Measurements from ENCODE around the gene SFXN5.

Gene SFXN5

DNA sequence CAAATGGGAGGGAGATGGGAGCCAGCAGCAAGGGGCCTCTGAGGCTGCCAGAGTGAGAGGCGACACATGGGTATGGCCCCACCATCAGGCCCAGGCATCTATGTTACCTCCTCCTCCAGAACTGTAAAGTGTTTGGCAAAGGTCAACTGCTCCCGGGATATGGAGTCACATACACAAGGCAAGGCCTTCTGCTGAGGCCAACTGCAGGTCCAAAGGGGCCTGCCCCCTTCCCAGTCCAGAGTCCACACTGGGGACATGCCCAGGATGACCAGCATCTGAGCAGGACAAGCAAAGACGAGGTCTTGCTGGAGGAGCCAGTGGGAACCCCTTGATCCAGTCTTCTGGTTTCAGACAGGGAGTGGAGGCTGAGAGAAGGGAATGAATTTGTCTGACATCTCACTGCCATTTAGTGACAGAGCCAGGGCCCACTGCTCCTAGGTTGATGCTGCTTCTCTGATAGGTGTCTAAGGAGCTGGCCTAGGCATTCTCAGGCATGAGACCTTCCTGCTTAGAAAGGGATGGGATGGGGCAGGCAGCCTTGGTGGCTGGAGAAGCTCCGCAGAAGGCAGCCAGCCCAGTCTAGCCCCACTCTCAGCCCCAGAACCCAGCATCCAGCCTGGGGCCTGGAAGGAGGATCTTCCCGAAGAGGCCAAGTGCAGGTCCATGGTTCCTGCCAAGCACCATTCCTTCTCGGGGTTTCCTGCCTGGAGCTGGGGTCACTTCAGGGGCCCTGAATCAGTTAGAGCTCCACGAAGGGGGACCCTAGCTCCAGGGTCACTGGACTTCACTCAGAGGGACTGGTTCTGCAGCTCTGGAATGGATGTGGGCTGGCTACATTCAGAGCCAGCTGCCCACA, 127.7 kb downstream of the SFXN5 start:
- DNase-seq = no peak
- Mint-ChIP-seq H3K27me3 (no peaks in the 10 kb centered on the region), H3K4me1 (no peaks in the 10 kb centered on the region), H3K27ac (no peak overlapping the region), H3K9me3 (no peaks in the 10 kb centered on the region), H3K36me3 (ENCODE audit: low read depth) (no peaks in the 10 kb centered on the region), H3K4me3 (no peak overlapping the region)
- no peak for ATAC-seq

DNA sequence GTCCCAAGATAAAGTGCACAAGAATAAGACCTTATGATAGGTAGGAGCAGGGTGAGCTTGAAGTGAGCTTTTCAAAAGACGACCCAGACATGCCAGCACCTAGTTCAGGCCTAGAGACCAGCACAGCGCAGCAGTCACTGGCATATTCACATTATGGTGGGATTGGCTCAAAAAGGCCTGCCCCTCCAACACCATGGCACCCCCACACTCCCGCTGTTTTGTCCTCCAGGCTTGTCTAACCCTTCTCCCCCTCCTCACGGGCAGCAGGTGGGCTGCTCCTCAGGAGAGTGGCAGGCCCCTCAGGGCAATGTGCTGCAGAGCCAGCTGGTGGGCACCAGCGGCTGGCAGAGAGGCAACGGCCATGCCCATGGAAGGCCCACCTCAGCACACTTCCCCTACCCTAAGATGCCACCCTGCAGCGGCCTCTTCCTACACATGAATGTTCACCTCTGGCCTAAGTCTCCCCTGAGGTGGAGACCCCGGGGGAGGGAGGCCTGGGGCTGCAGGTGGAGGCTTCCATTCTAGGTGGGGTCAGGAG, 128.6 kb downstream of the SFXN5 start:
- Mint-ChIP-seq H3K36me3 (ENCODE audit: low read depth) (no peaks in the 10 kb centered on the region), H3K27ac (no peak overlapping the region), H3K4me3 (no peak overlapping the region), H3K27me3 (no peaks in the 10 kb centered on the region), H3K4me1 (no peaks in the 10 kb centered on the region), H3K9me3 (no peaks in the 10 kb centered on the region)
- ATAC-seq = no peak
- no peak for DNase-seq

DNA sequence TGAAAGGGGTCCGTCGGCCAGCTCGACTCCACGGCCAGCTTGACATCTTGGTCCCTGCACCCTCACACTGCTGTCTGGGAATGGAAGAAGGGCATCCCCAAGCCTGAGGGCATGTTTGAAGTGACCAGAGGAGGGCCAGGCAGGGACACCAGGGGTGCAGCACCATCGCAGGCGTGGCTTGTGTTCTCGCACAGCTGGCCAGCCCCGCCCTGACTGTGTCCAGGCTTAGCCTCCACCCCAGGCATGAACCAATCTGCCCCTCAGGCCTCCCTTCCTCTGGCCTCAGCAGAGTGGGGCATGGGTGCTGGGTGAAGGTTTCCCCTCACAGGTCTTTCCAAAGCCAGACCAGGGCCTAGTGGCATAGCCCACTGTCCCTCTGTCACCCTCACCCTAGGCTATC, 129.2 kb downstream of the SFXN5 start:
- Mint-ChIP-seq H3K4me3 (no peak overlapping the region), H3K36me3 (ENCODE audit: low read depth) (no peaks in the 10 kb centered on the region), H3K27me3 (no peaks in the 10 kb centered on the region), H3K9me3 (no peaks in the 10 kb centered on the region), H3K27ac (no peak overlapping the region), H3K4me1 (no peaks in the 10 kb centered on the region)
- DNase-seq = no peak
- no peak for ATAC-seq

DNA sequence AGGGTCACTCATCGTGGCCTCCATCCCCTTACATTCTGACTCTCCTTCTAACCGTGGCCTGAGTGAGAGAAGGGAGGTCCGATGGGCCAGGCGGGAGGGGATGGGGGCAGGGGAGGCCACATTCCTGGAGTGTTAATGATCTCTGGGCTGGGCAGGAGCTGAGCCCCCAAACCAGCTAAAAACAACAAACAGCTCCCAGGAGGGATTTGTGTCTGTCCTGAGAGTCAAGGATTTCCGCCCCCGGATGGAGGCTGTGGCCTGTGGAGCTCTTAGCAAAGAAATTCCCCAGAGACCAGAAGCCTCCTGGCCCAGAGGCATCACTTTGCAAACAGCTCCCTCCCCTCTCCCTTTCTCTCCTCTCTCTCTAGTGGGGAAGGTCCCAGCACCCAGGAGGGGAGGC, 130.7 kb downstream of the SFXN5 start:
- Mint-ChIP-seq H3K9me3 (no peaks in the 10 kb centered on the region), H3K27ac (no peak overlapping the region), H3K4me3 (no peak overlapping the region), H3K4me1 (no peaks in the 10 kb centered on the region), H3K36me3 (ENCODE audit: low read depth) (no peaks in the 10 kb centered on the region), H3K27me3 (peaks cover 1% of the 10 kb centered on the region)
- ATAC-seq = no peak
- no peak for DNase-seq

DNA sequence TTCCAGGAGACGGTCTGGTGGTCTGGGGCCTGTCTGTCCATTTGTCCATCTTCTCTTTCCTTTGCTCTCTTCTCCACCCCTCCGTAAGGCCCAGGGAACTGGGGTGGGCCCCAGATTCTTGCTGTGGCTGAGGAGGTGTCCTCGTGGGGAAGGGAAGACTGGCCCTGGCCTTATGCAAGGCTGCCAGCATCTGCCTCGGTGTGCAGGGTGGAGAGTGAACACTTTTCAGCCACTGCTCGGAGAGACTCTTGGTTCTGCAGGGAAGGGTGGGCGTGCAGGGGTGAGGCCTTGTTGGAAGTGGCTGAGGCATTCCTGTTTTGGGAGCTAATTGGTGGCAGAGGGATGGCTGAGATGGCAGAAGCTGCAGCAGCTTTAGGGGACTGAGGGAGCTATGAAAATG, 131.2 kb downstream of the SFXN5 start:
- H3K27me3 Mint-ChIP-seq = peaks cover 4% of the 10 kb centered on the region
- no peak overlapping the region for H3K27ac Mint-ChIP-seq
- H3K36me3 Mint-ChIP-seq (ENCODE audit: low read depth) = no peaks in the 10 kb centered on the region
- H3K9me3 Mint-ChIP-seq = no peaks in the 10 kb centered on the region
- no peak overlapping the region for H3K4me3 Mint-ChIP-seq
- no peak for DNase-seq
- no peaks in the 10 kb centered on the region for H3K4me1 Mint-ChIP-seq
- no peak for ATAC-seq

DNA sequence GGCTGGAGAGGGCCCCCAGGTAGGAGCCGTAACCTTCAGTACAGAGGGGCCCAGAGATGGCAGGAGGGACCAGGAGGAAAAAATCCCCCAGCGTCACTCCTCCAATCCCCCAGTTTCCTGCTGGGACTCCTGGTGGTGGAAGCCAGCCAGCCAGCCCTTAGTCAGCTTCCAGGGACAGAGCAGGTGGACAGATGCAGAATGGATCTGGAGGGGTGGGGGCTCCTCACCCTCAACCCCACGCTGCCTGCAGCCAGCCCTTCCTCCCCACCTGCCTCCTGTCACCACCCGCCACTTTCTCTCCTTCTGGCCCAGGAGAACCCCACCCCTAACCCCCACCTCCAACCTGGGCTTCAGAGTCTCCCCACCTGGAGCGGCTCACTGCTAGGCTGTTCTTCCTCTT, 133.1 kb downstream of the SFXN5 start:
- ATAC-seq = no peak
- DNase-seq = no peak
- H3K27me3 Mint-ChIP-seq = peaks cover 12% of the 10 kb centered on the region
- H3K4me3 Mint-ChIP-seq = no peak overlapping the region
- no peaks in the 10 kb centered on the region for H3K36me3 Mint-ChIP-seq (ENCODE audit: low read depth)
- H3K9me3 Mint-ChIP-seq = no peaks in the 10 kb centered on the region
- H3K27ac Mint-ChIP-seq = no peak overlapping the region
- no peaks in the 10 kb centered on the region for H3K4me1 Mint-ChIP-seq

DNA sequence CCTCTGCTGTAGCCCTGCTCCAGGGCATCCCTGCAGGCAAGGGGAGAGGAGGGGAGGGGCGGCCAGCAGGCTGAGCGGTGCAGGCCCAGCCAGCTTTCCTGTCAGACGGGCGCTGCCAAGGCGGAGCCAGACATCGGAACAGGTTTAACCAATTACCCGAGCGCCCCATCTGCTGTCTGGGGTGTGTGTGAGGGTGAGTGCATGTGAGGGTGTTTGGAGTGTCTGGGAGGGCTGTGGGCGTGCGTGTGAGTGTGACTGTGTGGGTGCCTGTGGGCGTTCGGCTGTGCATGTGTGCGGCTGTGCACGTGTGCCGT, 134.2 kb downstream of the SFXN5 start:
- Mint-ChIP-seq H3K9me3 (no peaks in the 10 kb centered on the region), H3K36me3 (ENCODE audit: low read depth) (no peaks in the 10 kb centered on the region), H3K4me1 (no peaks in the 10 kb centered on the region), H3K27me3 (peaks cover 12% of the 10 kb centered on the region), H3K4me3 (no peak overlapping the region), H3K27ac (no peak overlapping the region)
- DNase-seq = no peak
- no peak for ATAC-seq

DNA sequence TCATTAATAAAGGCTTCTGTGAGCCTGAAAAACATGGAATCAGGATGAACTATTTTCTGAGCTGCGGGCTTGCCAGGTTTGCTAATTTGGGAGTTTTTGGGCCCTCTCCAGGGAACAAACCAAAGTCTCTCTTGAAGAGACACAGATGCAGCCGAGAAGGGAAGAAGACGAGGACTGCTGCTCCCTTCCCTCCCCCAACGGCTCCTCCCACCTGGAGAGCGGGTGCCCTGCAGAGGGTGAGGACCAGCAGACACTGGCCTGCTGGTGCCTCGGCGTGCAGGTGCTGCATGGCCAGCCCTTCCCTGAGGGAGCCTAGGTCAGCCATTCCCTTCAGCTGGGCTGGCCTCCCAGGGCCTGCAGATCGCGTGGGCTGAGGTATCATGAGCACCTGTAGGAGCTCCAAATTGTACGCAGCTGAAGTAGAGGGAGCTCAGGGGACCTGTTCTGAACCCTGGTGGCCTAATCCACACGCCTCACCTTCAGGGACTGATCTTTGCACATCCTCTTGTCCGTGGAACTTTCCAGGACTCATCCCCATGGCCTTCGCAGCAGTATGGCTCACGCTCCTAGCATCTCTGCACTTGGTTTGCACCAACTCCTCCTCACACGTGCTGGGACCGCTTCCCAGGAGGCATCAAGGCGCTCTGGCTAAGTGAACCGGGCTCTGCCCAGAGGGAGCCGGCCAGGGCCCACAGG, 134.7 kb downstream of the SFXN5 start:
- Mint-ChIP-seq H3K27ac (no peak overlapping the region), H3K9me3 (no peaks in the 10 kb centered on the region), H3K36me3 (ENCODE audit: low read depth) (no peaks in the 10 kb centered on the region), H3K27me3 (peaks cover 12% of the 10 kb centered on the region), H3K4me3 (no peak overlapping the region), H3K4me1 (no peaks in the 10 kb centered on the region)
- DNase-seq (no peak), ATAC-seq (no peak)

DNA sequence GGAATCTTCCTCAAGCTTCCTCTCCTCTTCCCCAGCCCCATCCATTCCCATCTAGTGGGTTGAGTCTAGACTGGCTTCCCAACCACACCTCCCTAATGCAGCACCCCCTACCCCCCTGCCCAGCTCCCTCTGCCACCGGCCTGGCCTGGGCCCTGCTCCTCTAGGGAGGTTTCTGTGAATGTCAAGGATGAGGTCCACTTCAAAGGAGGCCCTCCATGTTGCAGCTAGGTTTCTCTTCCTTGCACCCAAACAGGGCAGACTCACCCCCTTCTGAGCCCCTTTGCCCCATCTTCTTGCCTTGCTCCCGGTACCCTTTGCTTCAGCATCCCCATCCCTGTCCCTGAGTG, 135.9 kb downstream of the SFXN5 start:
- H3K36me3 Mint-ChIP-seq (ENCODE audit: low read depth) = no peaks in the 10 kb centered on the region
- H3K9me3 Mint-ChIP-seq = no peaks in the 10 kb centered on the region
- ATAC-seq (no peak), DNase-seq (no peak)
- no peak overlapping the region for H3K27ac Mint-ChIP-seq
- H3K4me1 Mint-ChIP-seq = no peaks in the 10 kb centered on the region
- H3K4me3 Mint-ChIP-seq = no peak overlapping the region
- H3K27me3 Mint-ChIP-seq = peaks cover 12% of the 10 kb centered on the region

DNA sequence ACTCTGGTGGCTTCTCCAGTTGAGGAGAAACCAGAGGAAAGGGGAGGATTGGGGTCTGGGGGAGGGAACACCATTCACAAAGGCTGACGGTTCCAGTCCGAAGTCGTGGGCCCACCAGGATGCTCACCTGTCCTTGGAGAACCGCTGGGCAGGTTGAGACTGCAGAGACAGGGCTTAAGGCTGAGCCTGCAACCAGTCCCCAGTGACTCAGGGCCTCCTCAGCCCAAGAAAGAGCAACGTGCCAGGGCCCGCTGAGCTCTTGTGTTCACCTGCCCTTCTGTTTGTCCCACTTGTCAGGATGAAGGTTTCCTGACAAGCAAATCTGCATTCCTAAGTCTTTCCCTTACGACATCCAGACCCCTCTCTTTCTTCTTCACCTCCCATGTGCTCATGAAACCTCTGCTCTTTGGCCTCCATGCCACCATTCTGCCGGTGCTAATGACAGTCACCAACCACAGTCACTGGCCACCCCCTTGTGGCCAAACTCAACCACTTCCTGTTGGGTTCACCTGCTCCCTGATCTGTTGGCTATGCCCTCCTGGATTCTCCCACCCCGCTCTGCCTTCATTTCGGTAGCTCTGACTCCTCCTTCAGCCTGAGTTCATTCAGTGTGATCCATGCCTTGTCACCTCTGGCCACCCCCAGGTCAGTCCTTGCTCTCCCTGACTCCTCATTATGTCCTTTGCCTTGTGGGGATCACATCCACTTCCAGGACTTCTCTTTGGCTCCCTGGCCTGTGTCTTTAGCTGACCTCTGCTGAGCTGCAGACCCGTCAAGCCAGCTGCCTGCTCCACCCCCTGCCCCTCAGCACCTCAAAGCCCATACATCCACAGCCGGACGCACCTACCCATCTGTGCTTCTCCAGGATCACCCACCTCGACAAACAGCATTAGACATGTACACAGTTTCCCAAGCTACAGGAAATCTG, 136.6 kb downstream of the SFXN5 start:
- Mint-ChIP-seq H3K4me3 (no peak overlapping the region), H3K27me3 (peaks cover 12% of the 10 kb centered on the region), H3K36me3 (ENCODE audit: low read depth) (no peaks in the 10 kb centered on the region), H3K4me1 (no peaks in the 10 kb centered on the region), H3K27ac (no peak overlapping the region), H3K9me3 (no peaks in the 10 kb centered on the region)
- ATAC-seq (no peak), DNase-seq (no peak)

DNA sequence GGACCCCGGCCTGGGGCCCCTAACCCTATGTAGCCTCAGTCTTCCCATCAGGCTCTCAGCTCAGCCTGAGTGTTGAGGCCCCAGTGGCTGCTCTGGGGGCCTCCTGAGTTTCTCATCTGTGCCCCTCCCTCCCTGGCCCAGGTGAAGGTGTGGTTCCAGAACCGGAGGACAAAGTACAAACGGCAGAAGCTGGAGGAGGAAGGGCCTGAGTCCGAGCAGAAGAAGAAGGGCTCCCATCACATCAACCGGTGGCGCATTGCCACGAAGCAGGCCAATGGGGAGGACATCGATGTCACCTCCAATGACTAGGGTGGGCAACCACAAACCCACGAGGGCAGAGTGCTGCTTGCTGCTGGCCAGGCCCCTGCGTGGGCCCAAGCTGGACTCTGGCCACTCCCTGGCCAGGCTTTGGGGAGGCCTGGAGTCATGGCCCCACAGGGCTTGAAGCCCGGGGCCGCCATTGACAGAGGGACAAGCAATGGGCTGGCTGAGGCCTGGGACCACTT, 137.8 kb downstream of the SFXN5 start:
- H3K36me3 Mint-ChIP-seq (ENCODE audit: low read depth) = no peaks in the 10 kb centered on the region
- H3K27me3 Mint-ChIP-seq = peaks cover 12% of the 10 kb centered on the region
- ATAC-seq (no peak), DNase-seq (no peak)
- H3K4me3 Mint-ChIP-seq = no peak overlapping the region
- H3K4me1 Mint-ChIP-seq = no peaks in the 10 kb centered on the region
- no peak overlapping the region for H3K27ac Mint-ChIP-seq
- no peaks in the 10 kb centered on the region for H3K9me3 Mint-ChIP-seq

DNA sequence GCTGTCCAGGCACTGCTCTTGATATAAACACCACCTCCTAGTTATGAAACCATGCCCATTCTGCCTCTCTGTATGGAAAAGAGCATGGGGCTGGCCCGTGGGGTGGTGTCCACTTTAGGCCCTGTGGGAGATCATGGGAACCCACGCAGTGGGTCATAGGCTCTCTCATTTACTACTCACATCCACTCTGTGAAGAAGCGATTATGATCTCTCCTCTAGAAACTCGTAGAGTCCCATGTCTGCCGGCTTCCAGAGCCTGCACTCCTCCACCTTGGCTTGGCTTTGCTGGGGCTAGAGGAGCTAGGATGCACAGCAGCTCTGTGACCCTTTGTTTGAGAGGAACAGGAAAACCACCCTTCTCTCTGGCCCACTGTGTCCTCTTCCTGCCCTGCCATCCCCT, 138.3 kb downstream of the SFXN5 start:
- Mint-ChIP-seq H3K4me1 (no peaks in the 10 kb centered on the region), H3K4me3 (no peak overlapping the region), H3K9me3 (no peaks in the 10 kb centered on the region), H3K36me3 (ENCODE audit: low read depth) (no peaks in the 10 kb centered on the region), H3K27ac (no peak overlapping the region), H3K27me3 (peaks cover 12% of the 10 kb centered on the region)
- DNase-seq (no peak), ATAC-seq (no peak)

DNA sequence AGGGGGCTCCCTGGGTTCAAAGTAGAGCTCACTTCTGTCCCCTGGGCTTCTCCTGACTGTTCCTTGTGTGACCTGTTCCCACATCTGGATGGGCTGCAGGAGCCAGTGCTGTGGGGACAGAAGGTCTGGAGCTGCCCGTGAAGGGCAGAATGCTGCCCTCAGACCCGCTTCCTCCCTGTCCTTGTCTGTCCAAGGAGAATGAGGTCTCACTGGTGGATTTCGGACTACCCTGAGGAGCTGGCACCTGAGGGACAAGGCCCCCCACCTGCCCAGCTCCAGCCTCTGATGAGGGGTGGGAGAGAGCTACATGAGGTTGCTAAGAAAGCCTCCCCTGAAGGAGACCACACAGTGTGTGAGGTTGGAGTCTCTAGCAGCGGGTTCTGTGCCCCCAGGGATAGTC, 138.7 kb downstream of the SFXN5 start:
- H3K36me3 Mint-ChIP-seq (ENCODE audit: low read depth) = no peaks in the 10 kb centered on the region
- H3K9me3 Mint-ChIP-seq = no peaks in the 10 kb centered on the region
- H3K27me3 Mint-ChIP-seq = peaks cover 12% of the 10 kb centered on the region
- DNase-seq = no peak
- no peak overlapping the region for H3K4me3 Mint-ChIP-seq
- H3K27ac Mint-ChIP-seq = no peak overlapping the region
- ATAC-seq = no peak
- H3K4me1 Mint-ChIP-seq = no peaks in the 10 kb centered on the region

DNA sequence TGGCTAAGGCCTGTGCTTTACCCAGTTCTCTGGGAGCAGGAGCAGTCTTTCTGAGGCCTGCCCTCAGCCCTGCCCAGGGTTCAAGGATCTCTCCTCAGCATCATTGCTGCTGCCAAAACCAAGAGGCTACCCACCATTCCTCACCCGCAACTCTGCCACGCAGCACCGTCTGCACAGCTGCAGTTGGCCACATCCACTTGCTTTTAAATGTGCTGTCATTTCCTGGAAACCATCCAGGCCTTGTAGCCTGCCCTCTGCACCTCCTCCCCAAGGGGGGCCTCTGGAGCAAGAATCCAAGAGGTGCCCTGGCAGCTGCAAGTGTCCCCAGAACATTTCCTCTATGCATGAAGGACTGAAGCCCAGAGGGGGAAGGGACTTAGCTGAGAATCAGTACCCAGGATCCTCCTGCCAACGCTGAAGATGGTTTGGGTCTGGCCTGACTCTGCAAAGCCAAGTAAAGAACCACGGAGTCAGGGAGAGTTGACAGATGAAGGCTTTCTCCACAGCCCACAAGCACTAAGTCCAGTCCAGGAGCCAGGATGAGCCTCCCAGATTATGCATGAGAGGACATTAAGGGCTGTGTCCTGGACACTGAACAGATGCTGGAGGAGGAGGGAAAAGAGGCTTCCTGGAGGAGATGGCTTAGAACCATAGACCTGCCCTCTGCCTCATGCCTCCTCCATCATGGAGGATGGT, 139.3 kb downstream of the SFXN5 start:
- peaks cover 12% of the 10 kb centered on the region for H3K27me3 Mint-ChIP-seq
- no peak for DNase-seq
- ATAC-seq = no peak
- no peaks in the 10 kb centered on the region for H3K4me1 Mint-ChIP-seq
- H3K36me3 Mint-ChIP-seq (ENCODE audit: low read depth) = no peaks in the 10 kb centered on the region
- no peak overlapping the region for H3K4me3 Mint-ChIP-seq
- no peak overlapping the region for H3K27ac Mint-ChIP-seq
- H3K9me3 Mint-ChIP-seq = no peaks in the 10 kb centered on the region

Measured in activated naive CD8-positive, alpha-beta T cell treated with anti-CD3 and anti-CD28 coated beads, Interleukin-2, amount 50 U/mL, for 24 hours (primary cell).